NCI-H69 (cell line): Measurements from ENCODE around the gene LLGL1.

Experiments used
- DNase-seq: peaks from one replicate; lab custom pipeline; 2025; lab: John Stamatoyannopoulos, UW

The LLGL1 gene

DNA sequence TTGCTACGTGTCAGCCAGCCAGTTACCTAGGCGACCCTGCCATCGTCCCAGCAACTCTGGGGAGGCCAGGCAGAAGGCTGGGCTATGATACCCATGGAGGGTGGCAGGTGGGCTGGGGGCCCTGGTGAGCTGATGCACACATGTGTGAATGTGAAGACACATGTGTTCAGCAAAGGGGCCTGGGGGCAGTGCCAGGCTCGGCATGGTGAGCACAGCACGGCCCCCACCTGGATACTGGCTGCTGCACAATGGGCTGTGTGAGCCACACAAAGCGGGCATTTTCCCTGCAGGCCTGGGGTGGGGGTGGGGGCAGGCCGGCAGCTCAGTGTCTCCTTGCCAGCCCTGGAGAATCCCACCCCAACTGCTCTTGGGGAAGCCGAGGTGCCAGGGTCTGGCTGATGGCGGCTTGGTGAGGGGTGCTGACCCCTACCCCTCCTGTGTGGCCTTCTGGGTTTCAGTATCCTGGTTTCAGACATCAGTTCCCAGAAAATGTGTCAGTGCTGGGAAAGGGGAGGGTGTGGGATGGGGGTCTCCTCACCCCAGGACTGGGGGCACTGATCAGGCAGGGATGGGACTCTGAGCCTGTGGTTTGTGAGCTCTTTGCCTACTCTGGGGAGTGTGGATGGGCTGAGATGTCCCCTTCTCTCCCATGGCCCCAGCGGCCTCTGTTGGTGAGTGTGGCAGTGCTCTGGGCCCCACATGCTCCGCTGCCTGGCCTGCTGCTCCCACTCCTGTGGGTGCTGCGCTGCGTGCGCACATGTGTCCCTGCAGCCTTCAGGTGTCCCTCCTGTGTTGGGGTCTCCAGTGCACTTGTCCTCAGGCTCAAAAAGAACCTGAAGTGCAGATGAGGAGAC, 5.1 kb downstream of the LLGL1 start:
- DNase-seq = no peak

DNA sequence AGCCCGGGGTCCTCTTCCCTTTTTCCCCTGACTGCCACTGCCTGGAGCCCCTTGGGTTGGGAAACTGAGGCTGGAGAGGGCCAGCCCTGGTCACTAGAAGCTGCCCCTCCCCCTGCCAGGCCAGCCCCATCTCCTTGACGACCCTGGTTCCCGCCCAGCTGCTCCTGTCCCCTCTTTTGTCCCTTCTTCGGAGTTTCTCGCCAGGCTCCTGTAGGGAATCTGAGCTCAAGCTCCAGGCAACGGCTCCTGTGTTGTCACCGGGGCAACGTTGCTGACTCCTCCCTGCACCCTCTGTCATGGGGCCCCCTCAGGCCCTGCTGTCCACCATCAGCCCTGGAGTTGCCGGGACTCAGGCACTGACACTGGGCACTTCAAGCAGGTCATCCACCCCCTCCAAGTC, 5.7 kb downstream of the LLGL1 start:
- peak; percentile 17 for DNase-seq

DNA sequence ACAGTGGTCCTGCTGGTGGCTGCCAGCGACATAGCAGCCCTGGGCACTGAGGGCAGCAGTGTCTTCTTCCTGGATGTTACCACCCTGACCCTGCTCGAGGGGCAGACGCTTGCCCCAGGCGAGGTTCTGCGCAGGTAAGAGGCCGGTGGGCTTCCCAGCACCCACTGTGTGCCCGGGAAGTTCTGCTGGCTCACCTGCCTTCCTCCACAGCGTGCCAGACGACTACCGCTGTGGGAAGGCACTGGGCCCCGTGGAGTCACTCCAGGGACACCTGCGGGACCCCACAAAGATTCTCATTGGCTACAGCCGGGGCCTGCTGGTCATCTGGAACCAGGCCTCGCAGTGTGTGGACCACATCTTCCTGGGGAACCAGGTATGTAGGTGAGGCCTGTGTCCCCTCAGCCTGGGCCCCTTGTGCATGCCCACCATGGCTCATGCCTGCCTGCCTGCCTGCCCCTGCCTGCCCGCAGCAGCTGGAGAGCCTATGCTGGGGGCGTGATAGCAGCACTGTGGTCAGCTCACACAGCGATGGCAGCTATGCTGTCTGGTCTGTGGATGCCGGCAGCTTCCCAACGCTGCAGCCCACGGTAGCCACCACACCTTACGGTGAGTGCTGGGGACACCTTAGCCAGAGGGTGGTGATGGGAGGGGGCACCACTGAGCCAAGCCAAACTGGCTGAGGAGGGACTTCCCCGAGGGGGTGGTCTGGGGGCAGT, 8.5 kb downstream of the LLGL1 start:
- no peak for DNase-seq

DNA sequence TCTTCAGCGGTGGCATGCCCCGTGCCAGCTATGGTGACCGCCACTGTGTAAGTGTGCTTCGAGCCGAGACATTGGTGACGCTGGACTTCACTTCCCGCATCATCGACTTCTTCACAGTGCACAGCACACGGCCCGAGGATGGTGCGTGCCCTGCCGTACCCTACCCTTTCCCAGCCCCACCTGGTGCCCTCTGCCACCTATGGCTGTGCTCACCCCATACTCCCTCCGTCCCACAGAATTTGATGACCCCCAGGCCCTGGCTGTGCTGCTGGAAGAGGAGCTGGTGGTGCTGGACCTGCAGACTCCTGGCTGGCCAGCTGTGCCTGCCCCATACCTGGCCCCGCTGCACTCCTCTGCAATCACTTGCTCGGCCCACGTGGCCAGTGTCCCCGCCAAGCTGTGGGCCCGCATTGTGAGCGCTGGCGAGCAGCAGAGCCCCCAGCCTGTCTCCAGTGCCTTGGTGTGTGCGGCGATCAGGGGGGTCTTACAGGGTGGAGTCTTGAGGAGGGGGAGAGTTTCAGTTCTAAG, 9.5 kb downstream of the LLGL1 start:
- DNase-seq = no peak

DNA sequence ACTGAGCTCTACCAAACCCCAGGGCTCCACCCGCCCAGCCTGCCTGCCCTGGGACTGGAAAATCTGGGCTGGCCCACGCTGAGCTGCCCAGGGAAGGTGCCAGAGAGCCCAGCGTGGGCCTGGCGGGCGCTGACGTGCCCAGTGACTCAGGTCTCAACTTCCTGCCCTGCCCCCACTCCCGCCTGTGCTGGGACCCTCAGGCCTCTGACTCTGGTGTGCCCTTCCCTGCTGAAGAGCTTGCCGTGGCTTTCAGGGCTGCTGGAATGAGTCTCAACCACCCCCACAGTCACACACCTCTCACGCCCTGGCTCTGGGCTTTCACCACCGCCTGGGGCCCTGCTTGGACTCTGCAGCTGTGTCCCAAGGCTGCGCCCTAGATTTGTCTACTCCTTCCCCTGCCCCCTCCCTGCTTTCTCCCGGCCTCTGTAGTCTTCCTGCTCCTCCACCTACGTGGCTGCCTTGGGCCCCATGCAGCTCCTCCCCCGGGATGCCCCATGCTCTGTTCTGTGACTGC, 10.4 kb downstream of the LLGL1 start:
- DNase-seq = no peak

DNA sequence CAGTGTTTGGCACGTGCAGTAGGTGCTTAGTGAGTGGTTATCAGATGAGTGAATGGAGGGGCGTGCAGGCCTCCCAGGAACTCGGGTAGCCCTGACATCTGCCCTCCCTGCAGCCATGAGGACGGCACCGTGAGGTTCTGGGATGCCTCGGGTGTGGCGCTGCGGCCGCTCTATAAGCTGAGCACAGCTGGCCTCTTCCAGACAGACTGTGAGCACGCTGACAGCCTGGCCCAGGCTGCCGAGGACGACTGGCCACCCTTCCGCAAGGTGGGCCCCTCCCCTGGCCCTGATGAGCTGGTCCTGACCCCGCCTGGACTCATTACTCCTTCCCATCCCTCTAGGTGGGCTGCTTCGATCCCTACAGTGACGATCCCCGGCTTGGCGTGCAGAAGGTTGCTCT, 11.1 kb downstream of the LLGL1 start:
- no peak for DNase-seq

DNA sequence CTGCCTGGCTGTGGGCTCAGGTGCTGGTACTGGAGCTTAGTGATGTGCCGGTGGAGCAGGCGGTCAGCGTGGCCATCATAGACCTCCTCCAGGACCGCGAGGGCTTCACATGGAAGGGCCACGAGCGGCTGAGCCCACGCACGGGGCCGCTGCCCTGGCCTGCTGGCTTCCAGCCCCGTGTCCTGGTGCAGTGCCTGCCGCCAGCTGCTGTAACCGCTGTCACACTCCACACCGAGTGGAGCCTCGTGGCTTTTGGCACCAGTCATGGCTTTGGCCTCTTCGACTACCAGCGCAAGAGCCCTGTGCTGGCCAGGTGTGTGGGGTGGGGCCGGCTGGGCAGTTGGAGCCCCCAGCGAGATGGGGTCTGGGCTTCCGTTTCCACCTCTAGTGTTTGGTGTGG, 12.0 kb downstream of the LLGL1 start:
- DNase-seq = no peak

DNA sequence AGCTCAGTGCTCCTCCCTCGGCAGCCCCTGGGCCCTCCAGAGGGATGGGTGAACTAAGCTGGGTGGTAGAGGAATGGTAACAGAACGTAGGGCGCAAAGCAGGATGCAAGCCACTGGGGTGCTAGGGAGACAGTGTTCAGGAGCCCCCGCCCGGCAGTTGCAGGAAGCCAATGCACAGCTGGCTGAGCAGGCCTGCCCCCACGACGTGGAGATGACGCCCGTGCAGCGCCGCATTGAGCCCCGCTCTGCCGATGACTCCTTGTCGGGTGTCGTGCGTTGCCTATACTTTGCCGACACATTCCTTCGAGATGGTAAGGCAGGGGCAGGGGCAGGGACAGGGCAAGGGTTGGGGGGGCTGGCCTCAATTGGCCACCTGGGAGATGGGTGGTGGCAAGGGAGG, 12.9 kb downstream of the LLGL1 start:
- DNase-seq = no peak

DNA sequence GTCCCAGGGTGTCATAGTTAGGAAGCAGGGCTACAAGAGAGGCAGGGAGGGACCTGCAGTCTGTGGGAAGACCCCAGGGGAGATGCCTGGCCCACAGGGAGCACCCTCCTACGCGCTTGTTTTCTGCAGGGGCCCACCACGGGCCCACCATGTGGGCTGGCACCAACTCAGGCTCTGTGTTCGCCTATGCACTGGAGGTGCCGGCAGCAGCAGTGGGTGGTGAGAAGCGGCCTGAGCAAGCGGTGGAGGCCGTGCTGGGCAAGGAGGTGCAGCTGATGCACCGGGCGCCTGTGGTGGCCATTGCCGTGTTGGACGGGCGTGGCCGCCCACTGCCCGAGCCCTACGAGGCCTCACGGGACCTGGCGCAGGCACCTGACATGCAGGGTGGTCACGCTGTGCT, 15.0 kb downstream of the LLGL1 start:
- DNase-seq = no peak

DNA sequence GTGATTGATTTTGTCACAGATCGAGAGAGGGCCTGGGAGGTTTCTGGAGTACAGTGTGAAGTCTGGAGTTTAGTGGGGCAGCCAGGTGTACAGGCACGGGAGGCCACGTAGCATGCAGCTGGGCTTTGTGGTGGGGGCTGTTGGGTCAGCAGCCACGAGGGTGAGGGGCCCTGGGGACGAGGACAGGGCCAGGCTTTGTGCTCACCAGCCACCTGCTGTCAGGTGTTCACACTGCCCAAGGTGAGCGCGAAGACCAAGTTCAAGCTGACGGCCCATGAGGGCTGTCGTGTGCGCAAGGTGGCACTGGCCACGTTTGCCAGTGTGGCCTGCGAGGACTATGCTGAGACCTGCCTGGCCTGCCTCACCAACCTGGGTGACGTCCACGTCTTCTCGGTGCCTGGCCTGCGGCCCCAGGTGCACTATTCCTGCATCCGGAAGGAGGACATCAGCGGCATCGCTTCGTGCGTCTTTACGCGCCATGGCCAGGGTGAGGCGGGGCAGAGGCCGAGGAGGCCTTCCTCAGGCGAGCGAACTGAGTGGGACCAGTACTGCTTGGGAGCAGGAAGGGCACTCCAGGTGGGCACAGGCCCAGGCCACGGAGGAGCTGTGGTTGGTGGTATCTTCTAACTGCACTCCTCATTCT, 15.9 kb downstream of the LLGL1 start:
- no peak for DNase-seq

DNA sequence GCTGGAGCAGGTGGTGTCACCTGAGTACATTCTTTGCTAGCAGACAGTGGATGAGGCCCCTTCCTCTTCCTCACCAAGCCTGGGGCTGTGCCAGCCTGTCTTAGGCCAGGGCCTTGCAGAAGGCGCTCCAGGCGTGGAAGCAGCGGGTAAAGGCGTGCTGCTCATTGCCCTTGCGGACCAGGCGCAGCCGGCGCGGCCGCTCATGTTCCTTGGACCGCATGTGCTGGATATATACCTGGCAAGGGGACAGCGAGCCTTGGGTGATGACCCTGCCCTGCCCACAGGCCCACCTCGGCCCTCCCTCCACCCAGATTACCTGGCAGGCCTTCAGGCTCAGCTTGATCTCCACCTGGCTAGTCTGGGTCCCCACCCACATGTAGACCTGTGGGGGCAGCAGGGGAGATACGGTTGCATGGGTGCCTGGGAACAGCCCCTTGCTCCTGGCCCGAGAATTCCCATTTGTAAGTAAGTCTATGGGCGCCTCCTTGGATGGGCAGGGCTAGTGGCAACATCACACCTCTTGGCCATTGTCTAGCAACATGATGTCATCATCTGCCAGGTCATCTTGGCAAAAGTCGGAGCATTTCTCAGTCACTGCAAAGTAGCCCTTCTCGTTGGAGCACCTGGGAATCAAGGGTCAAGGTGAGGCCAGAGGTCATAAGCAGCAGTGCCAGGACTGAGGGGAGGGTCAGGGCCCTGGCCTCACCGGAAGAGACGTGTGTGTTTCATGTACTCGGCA, 19.8 kb downstream of the LLGL1 start:
- DNase-seq = no peak

DNA sequence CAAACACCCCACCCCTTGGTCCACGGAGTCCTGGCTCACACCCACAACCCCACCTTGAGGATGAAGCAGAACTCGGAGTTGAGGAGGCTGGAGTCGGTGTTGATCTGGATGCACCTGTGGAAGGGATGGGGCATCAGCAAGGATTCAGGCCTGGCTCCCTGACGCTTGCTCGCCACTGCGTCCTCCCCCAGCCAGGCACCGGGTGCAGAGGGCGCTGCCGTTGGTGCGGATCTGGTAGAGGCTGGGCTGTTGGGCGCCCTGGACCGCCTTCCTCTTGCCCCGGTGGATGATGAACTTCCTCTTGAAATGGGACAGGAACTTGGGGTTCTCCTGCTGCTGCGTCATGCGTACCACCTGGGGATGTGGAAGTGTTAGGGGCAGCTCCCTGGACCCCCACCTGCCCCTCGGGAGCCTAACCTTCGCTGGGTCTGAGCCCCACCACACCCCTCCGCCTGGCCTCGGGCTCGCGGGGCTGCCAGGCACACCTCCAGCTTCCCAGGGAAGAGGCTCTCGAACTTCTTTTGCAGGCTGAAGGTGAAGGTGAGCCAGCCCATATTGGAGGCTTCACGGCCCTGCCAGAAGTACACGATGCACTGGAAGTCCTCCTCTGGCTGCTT, 20.8 kb downstream of the LLGL1 start:
- DNase-seq = no peak

DNA sequence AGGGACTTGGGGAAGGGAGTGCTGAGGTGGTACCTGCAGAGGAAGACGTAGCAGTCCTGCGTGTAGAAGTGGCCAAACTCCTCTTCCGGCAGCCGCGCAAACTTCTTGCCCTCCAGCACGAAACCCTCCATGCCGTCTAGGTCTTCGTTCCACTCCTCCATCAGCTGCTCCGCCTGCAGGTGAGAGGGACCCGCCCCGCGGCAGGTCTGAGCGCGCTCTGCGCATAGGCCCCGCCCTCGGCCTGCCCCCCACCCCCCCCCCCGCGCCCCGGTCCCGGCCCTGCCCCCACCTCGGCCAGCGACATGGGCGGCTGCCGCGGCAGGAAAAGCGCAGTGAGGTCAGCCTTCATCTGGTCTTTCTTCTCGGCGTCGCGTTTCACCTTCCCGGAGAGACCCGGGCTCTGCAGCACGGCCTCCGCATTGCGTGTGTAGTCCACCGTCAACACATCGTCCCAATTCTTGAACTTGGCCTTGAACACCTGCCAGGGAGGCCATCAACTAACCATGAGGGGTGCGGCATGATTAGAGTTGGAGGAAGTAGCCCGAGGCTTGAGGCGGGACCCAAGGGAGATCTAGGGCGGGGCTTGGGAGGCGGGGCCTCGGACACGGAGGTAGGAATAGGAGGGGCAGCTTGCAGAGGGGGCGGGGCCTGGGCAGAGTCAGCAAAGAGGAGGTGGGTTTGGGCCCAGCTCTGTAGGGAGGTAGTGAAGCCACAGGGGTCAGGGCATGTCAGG, 21.6 kb downstream of the LLGL1 start:
- DNase-seq = peak; percentile 89

DNA sequence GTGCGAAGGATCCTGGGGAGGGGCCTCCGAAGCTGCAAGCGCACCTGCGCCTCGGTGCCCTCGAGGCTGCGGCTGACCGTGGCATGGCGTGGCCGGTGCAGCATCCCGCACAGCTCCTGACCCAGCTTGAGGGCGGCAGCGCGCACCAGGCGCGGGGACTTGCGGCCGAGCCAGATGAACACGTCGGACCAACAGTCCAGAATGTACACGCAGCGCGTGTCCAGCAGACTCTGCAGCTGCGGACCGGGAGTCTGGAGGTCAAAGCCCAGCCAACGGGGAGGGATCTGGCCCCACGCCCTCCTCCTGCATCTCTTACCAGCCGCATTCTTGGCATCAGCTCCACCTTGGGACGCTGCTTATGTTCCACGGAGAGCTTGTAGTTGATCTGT, 22.2 kb downstream of the LLGL1 start:
- DNase-seq = no peak

DNA sequence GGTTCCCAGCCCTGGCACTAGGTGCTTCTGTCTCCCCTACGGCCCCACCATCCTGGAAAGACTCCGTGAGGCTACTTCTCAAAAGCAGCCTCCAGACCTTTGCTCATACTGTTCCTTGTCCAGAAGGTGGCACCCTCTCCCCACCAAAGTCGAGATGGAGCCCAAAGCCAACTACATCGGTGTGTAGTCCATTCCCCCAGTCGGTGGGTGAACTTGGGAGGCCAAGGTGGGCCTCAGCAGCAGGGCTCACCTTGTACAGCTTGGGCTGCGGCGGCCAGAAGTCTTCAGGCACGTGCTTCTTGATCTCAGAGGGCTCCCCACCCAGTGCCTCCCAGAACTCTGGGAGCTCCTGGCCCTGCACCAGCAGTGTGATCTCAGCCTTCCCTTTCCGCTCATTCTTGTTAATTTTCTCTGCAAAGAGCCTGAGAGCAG, 22.9 kb downstream of the LLGL1 start:
- DNase-seq = peak; percentile 75

DNA sequence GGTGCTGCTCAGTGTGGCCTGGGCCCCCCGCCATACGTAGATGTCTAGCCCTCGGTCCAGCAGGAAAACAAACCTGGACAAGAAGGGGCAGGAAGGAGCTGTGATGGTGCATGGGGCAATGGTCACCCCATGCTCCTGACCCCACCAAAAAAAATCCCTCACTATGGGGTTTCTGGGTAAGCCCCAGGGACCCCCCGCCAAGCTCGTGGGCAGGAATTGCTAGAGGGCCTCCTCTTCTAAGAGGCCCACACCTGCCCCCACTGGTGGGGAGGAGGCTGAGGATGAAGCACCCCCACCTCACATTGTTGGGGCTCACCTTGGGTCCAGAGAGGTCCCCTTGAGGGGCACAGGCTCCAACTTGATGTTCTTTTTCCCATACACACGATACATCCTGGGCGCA, 23.4 kb downstream of the LLGL1 start:
- no peak for DNase-seq

DNA sequence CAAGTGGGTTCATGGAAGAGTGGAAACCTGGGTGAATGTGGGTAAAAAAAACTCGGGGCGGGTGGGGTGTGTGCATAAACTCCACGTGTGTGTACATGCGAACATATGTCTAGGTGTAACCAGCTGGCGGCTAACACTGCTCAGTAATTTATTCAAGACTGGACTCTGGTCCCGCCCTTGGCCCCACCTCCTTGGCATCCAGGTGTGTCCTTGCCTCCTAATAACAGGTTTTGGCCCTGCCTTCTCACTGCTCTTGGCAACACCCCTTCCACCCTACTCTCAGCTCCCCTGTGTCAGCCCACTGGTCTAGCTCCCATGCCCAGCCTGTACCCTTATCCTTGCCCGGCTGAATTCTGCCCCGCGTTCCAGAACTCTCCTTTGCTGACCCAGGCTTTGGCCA, 24.8 kb downstream of the LLGL1 start:
- peak; percentile 86 for DNase-seq

DNA sequence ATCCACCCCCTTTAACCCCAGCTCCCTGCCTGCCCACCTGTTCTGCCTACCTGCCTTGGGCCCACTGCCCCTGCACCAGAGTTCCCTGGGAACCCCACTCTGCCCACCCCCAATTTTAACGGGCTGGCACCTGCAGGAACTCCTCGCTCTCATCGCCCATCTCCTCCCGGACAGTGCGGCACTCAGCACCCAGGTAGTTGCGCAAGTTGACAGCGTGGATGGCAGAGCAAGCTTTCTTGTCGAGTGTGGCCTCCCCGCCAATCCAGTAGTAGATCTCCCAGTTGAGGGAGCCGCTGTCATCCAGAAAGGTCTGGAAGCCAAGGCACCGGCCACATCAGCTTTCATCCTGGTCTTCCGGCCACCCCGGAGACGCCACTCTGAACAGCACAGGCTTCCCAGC, 25.3 kb downstream of the LLGL1 start:
- no peak for DNase-seq

DNA sequence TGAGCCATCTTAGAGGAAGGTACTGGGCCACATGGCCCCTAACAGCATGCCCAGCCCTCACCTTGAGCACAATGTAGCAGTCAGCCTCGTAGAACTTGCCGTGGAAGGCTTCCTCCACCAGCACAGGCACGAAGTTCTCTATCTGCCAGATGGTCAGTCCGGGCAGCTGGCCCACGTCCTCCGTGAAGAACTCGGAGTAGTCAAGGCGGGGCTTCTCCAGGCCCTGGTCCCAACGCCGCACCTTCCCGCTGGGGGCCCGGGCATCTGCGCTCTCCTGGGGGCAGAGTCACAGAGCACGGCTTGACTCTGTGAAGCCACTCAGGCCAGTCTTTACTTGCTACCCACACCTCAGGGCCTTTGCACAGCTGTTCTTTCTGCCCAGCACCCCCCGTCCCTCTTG, 25.8 kb downstream of the LLGL1 start:
- DNase-seq = no peak

DNA sequence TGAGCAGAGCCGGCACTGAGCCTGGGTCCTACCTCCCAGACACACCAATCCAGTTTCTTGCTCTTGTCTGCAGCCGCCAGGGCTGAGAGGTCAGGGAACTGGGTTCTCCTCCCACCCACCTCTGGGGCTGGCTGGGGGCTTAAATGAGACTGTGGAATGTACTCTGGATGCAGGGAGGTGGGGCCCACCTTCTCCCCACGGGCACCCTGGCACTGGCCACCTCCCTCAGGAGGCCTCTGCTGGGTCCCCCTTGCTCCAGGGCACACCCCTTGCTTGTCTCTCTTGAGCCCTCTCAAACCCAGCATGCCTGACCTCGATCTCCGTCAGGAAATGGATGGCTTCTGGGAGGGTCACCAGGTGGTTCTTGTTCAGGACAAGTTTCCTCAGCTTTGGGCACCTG, 26.7 kb downstream of the LLGL1 start:
- no peak for DNase-seq
